SJSA1 (cell line): ENCODE measurements around the gene SEMA3F. TPM values are rescaled to one million over a fixed set of nuclear protein-coding genes. Genes with fewer than 3 reads are reported as not detected.
A peak's percentile ranks its signal among the peaks of the same experiment; 100 is the strongest.

Experiments
- DNase-seq, 2 experiments: peaks; one replicate each; pipeline ENCODE4 v3.0.0-alpha.2; 2015 to 2020; ENCODE audit warnings: low spot score in 2 of 2, low read depth in 1 of 2
- H3K27ac ChIP-seq: fragments of 250-450 bp; sonication (Bioruptor Pico); 2 replicates; pipeline ENCODE4 v1.5.1; 2020; ENCODE audit warnings: mild to moderate bottlenecking, moderate library complexity
- H3K27me3 ChIP-seq: fragments of 250-450 bp; sonication (Bioruptor Pico); replicated peaks from 2 replicates; pipeline ENCODE4 v1.5.1; 2020; ENCODE audit warnings: mild to moderate bottlenecking, moderate library complexity
- H3K36me3 ChIP-seq: fragments of 250-450 bp; sonication (Bioruptor Pico); 2 replicates; pipeline ENCODE4 v1.5.1; 2020; ENCODE audit warnings: mild to moderate bottlenecking
- H3K4me1 ChIP-seq: fragments of 250-450 bp; sonication (Bioruptor Pico); replicated peaks from 2 replicates; pipeline ENCODE4 v1.6.1; 2021; ENCODE audit warnings: mild to moderate bottlenecking
- H3K4me3 ChIP-seq: fragments of 250-450 bp; sonication (Bioruptor Pico); 2 replicates; pipeline ENCODE4 v1.5.1; 2020; ENCODE audit warnings: mild to moderate bottlenecking
- H3K9me3 ChIP-seq: fragments of 250-450 bp; sonication (Bioruptor Pico); replicated peaks from 2 replicates; pipeline ENCODE4 v1.5.1; 2020; ENCODE audit warnings: mild to moderate bottlenecking
- total RNA-seq: library from RNA; depleted of rRNA; stranded (reverse); fragments of >200 nt; shearing (Covaris generic); gene quantifications from 2 replicates; pipeline ENCODE4 v1.2.3, GENCODE V29; 2014

The SEMA3F gene
- total RNA-seq, 1 experiment from 2014 or later = 0.58 TPM

GRCh38 chr3:50174947-50175524, 19.9 kb downstream of the SEMA3F start:
- no peak for DNase-seq
- Histone ChIP-seq H3K27me3 (no peaks in the 10 kb centered on the region), H3K4me3 (no peak overlapping the region), H3K27ac (no peak overlapping the region), H3K4me1 (peaks cover 9% of the 10 kb centered on the region), H3K36me3 (no peaks in the 10 kb centered on the region), H3K9me3 (no peaks in the 10 kb centered on the region)

GRCh38 chr3:50177346-50177745, 22.2 kb downstream of the SEMA3F start:
- Histone ChIP-seq H3K27ac (no peak overlapping the region), H3K27me3 (no peaks in the 10 kb centered on the region), H3K9me3 (no peaks in the 10 kb centered on the region), H3K4me1 (no peaks in the 10 kb centered on the region), H3K4me3 (no peak overlapping the region), H3K36me3 (no peaks in the 10 kb centered on the region)
- DNase-seq = no peak

GRCh38 chr3:50179710-50180109, 24.6 kb downstream of the SEMA3F start:
- H3K9me3 ChIP-seq = no peaks in the 10 kb centered on the region
- no peaks in the 10 kb centered on the region for H3K36me3 ChIP-seq
- H3K4me1 ChIP-seq = no peaks in the 10 kb centered on the region
- no peak overlapping the region for H3K4me3 ChIP-seq
- no peak overlapping the region for H3K27ac ChIP-seq
- no peaks in the 10 kb centered on the region for H3K27me3 ChIP-seq
- DNase-seq = no peak

GRCh38 chr3:50181985-50182384, 26.9 kb downstream of the SEMA3F start:
- Histone ChIP-seq H3K4me3 (no peak overlapping the region), H3K27me3 (no peaks in the 10 kb centered on the region), H3K27ac (no peak overlapping the region), H3K36me3 (no peaks in the 10 kb centered on the region), H3K4me1 (no peaks in the 10 kb centered on the region), H3K9me3 (no peaks in the 10 kb centered on the region)
- DNase-seq = no peak

GRCh38 chr3:50182533-50183099, 27.5 kb downstream of the SEMA3F start:
- H3K36me3 ChIP-seq = no peaks in the 10 kb centered on the region
- H3K4me3 ChIP-seq = no peak overlapping the region
- no peak overlapping the region for H3K27ac ChIP-seq
- H3K9me3 ChIP-seq = no peaks in the 10 kb centered on the region
- DNase-seq = no peak
- H3K4me1 ChIP-seq = no peaks in the 10 kb centered on the region
- no peaks in the 10 kb centered on the region for H3K27me3 ChIP-seq

- Histone ChIP-seq H3K27ac (no peak overlapping the region), H3K4me1 (no peaks in the 10 kb centered on the region), H3K4me3 (no peak overlapping the region), H3K9me3 (no peaks in the 10 kb centered on the region), H3K36me3 (no peaks in the 10 kb centered on the region), H3K27me3 (no peaks in the 10 kb centered on the region)
- DNase-seq = no peak
Observed at GRCh38 chr3:50183755-50184154, 28.6 kb downstream of the SEMA3F start.

- H3K4me3 ChIP-seq = no peak overlapping the region
- no peak for DNase-seq
- no peaks in the 10 kb centered on the region for H3K4me1 ChIP-seq
- H3K27ac ChIP-seq = no peak overlapping the region
- no peaks in the 10 kb centered on the region for H3K9me3 ChIP-seq
- no peaks in the 10 kb centered on the region for H3K36me3 ChIP-seq
- no peaks in the 10 kb centered on the region for H3K27me3 ChIP-seq
Observed at GRCh38 chr3:50184242-50184978, 29.3 kb downstream of the SEMA3F start.

- Histone ChIP-seq H3K4me3 (no peak overlapping the region), H3K36me3 (no peaks in the 10 kb centered on the region), H3K27me3 (no peaks in the 10 kb centered on the region), H3K9me3 (no peaks in the 10 kb centered on the region), H3K4me1 (no peaks in the 10 kb centered on the region), H3K27ac (no peak overlapping the region)
- no peak for DNase-seq
Observed at GRCh38 chr3:50185230-50185629, 30.1 kb downstream of the SEMA3F start.

GRCh38 chr3:50186096-50186495, 31.0 kb downstream of the SEMA3F start:
- no peak overlapping the region for H3K4me3 ChIP-seq
- H3K9me3 ChIP-seq = no peaks in the 10 kb centered on the region
- H3K27ac ChIP-seq = no peak overlapping the region
- no peaks in the 10 kb centered on the region for H3K27me3 ChIP-seq
- no peaks in the 10 kb centered on the region for H3K4me1 ChIP-seq
- H3K36me3 ChIP-seq = no peaks in the 10 kb centered on the region
- DNase-seq = no peak

GRCh38 chr3:50187750-50188149, 32.6 kb downstream of the SEMA3F start:
- Histone ChIP-seq H3K36me3 (no peaks in the 10 kb centered on the region), H3K4me1 (no peaks in the 10 kb centered on the region), H3K27ac (no peak overlapping the region), H3K4me3 (no peak overlapping the region), H3K9me3 (no peaks in the 10 kb centered on the region), H3K27me3 (peaks cover 2% of the 10 kb centered on the region)
- DNase-seq = no peak

GRCh38 chr3:50189274-50189673, 34.1 kb downstream of the SEMA3F start:
- H3K27me3 ChIP-seq = peaks cover 10% of the 10 kb centered on the region
- H3K36me3 ChIP-seq = no peaks in the 10 kb centered on the region
- H3K4me1 ChIP-seq = peaks cover under 1% of the 10 kb centered on the region
- no peak overlapping the region for H3K4me3 ChIP-seq
- H3K27ac ChIP-seq = no peak overlapping the region
- no peaks in the 10 kb centered on the region for H3K9me3 ChIP-seq
- DNase-seq = peak; percentile 33 to 63

- Histone ChIP-seq H3K36me3 (no peaks in the 10 kb centered on the region), H3K27ac (no peak overlapping the region), H3K27me3 (peaks cover 11% of the 10 kb centered on the region), H3K4me1 (peaks cover 5% of the 10 kb centered on the region), H3K9me3 (no peaks in the 10 kb centered on the region), H3K4me3 (no peak overlapping the region)
- DNase-seq = no peak
Observed at GRCh38 chr3:50189989-50190388, 34.9 kb downstream of the SEMA3F start.

GRCh38 chr3:50190936-50191660, 36.0 kb downstream of the SEMA3F start, which contains the start of gene GNAT1:
TSS of gene GNAT1 (plus strand) at chr3:50191610. CDS start at chr3:50191726, 116 bp downstream.
- no peak within 1 kb of the TSS for H3K4me3 ChIP-seq

GRCh38 chr3:50192124-50192523, 37.0 kb downstream of the SEMA3F start:
- Histone ChIP-seq H3K27ac (no peak overlapping the region), H3K4me3 (no peak overlapping the region), H3K36me3 (no peaks in the 10 kb centered on the region), H3K27me3 (peaks cover 11% of the 10 kb centered on the region), H3K9me3 (no peaks in the 10 kb centered on the region), H3K4me1 (peaks cover 5% of the 10 kb centered on the region)
- DNase-seq = no peak

More at GRCh38 chr3:50190936-50191660, 36.0 kb downstream of the SEMA3F start, which contains the start of gene GNAT1:
- Histone ChIP-seq H3K4me1 (peaks cover 5% of the 10 kb centered on the region), H3K27me3 (peaks cover 11% of the 10 kb centered on the region), H3K9me3 (no peaks in the 10 kb centered on the region), H3K36me3 (no peaks in the 10 kb centered on the region), H3K27ac (no peak within 1 kb of the TSS)
- DNase-seq = no peak
